Stimulated activated CD4-positive, alpha-beta T cell treated with anti-CD3 and anti-CD28 coated beads, Interleukin-12 subunit alpha, Interleukin-12 subunit beta, amount 100 ng/mL, for 24 hours (primary cell): ENCODE results near the gene RGL2.

Experiments
- DNase-seq, 2 experiments: peaks; one replicate each; pipeline ENCODE4 v3.0.0-alpha.2; 2020; ENCODE audit warnings: low read depth in 2 of 2

RGL2 gene

GRCh38 chr6:33316603-33317418 is 18.1 kb upstream of the RGL2 start:
- no peak for DNase-seq

- no peak for DNase-seq
These were observed 17.3 kb upstream of the RGL2 start for GRCh38 chr6:33315793-33316602.

GRCh38 chr6:33314943-33315792 is 16.4 kb upstream of the RGL2 start:
- DNase-seq: no peak

- peak in 1 of 2 experiments; percentile 43 for DNase-seq
These were observed 15.8 kb upstream of the RGL2 start for GRCh38 chr6:33314515-33314942.

- peak; percentile 78 for DNase-seq
These were observed 15.2 kb upstream of the RGL2 start, which contains the start of gene TAPBP for GRCh38 chr6:33313709-33314514. TAPBP (minus strand) TSS chr6:33314078; CDS start chr6:33314041, 37 bp downstream.

GRCh38 chr6:33313105-33313708 is 14.5 kb upstream of the RGL2 start:
- no peak for DNase-seq

GRCh38 chr6:33312361-33313104 is 13.8 kb upstream of the RGL2 start:
- peak in 1 of 2 experiments; percentile 72 for DNase-seq

GRCh38 chr6:33306356-33306755 is 7.6 kb upstream of the RGL2 start:
- no peak for DNase-seq

GRCh38 chr6:33305052-33305451 is 6.3 kb upstream of the RGL2 start:
- DNase-seq: no peak

- no peak for DNase-seq
These were observed 5.5 kb upstream of the RGL2 start for GRCh38 chr6:33304216-33304615.

GRCh38 chr6:33301877-33302276 is 3.1 kb upstream of the RGL2 start:
- no peak for DNase-seq

GRCh38 chr6:33299237-33299944 is 649 bp upstream of the RGL2 start:
- peak; percentile 85 to 93 for DNase-seq

GRCh38 chr6:33297956-33298772 is 578 bp downstream of the RGL2 start:
- peak in 1 of 2 experiments; percentile 57 for DNase-seq

GRCh38 chr6:33297406-33297955 is 1.3 kb downstream of the RGL2 start:
- no peak for DNase-seq

- DNase-seq: no peak
These were observed 1.8 kb downstream of the RGL2 start for GRCh38 chr6:33296797-33297405.

- no peak for DNase-seq
These were observed 2.9 kb downstream of the RGL2 start for GRCh38 chr6:33295621-33296369.
